Activated CD4-positive, alpha-beta T cell treated with anti-CD3 and anti-CD28 coated beads, Interleukin-2, amount 50 U/mL, for 16 hours (primary cell): ENCODE data around the gene PIP5K1B.
"Not testable (repeated sequence)": the region's sequence is repeated elsewhere in the genome, so short reads cannot be mapped to it uniquely, and the experiment has no call there.

ENCODE experiments used
- DNase-seq: peaks from one replicate; pipeline ENCODE4 v3.0.0-alpha.2; 2020

PIP5K1B gene

GRCh38 chr9:68964765-68965164, 259.7 kb downstream of the PIP5K1B start:
- no peak for DNase-seq

- no peak for DNase-seq
Measured at GRCh38 chr9:68966496-68966944, 261.5 kb downstream of the PIP5K1B start.

- no peak for DNase-seq
Measured at GRCh38 chr9:68967800-68968199, 262.8 kb downstream of the PIP5K1B start.

- no peak for DNase-seq
Measured at GRCh38 chr9:68969538-68969937, 264.5 kb downstream of the PIP5K1B start.

- DNase-seq = no peak
Measured at GRCh38 chr9:68970151-68970550, 265.1 kb downstream of the PIP5K1B start.

GRCh38 chr9:68973619-68974018, 268.6 kb downstream of the PIP5K1B start:
- DNase-seq = no peak

GRCh38 chr9:68974431-68974830, 269.4 kb downstream of the PIP5K1B start:
- DNase-seq = peak; percentile 95

- DNase-seq = no peak
Measured at GRCh38 chr9:68974901-68975300, 269.9 kb downstream of the PIP5K1B start.

- no peak for DNase-seq
Measured at GRCh38 chr9:68975365-68976043, 270.5 kb downstream of the PIP5K1B start.

GRCh38 chr9:68978066-68978465, 273.0 kb downstream of the PIP5K1B start:
- no peak for DNase-seq

GRCh38 chr9:68978501-68978900, 273.5 kb downstream of the PIP5K1B start:
- no peak for DNase-seq

- peak; percentile 81 for DNase-seq
Measured at GRCh38 chr9:68979538-68980314, 274.7 kb downstream of the PIP5K1B start.

- DNase-seq = no peak
Measured at GRCh38 chr9:68980341-68980914, 275.4 kb downstream of the PIP5K1B start.

- no peak for DNase-seq
Measured at GRCh38 chr9:68981789-68982188, 276.7 kb downstream of the PIP5K1B start.

GRCh38 chr9:68983008-68983411, 278.0 kb downstream of the PIP5K1B start:
- DNase-seq = no peak

- peak; percentile 54 for DNase-seq
Measured at GRCh38 chr9:68983522-68984424, 278.7 kb downstream of the PIP5K1B start.

- DNase-seq = not testable (repeated sequence)
Measured at GRCh38 chr9:68986949-68987348, 281.9 kb downstream of the PIP5K1B start.

- DNase-seq = no peak
Measured at GRCh38 chr9:68991457-68991856, 286.4 kb downstream of the PIP5K1B start.

GRCh38 chr9:68995776-68996175, 290.7 kb downstream of the PIP5K1B start:
- DNase-seq = no peak

- no peak for DNase-seq
Measured at GRCh38 chr9:68996462-68996861, 291.4 kb downstream of the PIP5K1B start.

- DNase-seq = no peak
Measured at GRCh38 chr9:68997666-68998065, 292.6 kb downstream of the PIP5K1B start.

- DNase-seq = no peak
Measured at GRCh38 chr9:68998385-68998784, 293.3 kb downstream of the PIP5K1B start.

- DNase-seq = no peak
Measured at GRCh38 chr9:68998812-68999211, 293.8 kb downstream of the PIP5K1B start.
